HG03097 (cell line): ENCODE results near the gene PAGE2B.
"Not testable (repeated sequence)": the region's sequence is repeated elsewhere in the genome, so short reads cannot be mapped to it uniquely, and the experiment has no call there.

Experiments
- ATAC-seq: cut with Tn5 transposase; IDR thresholded peaks from one replicate; pipeline ENCODE4 v1.9.1; 2021; ENCODE audit not compliant: unreplicated experiment, low FRiP score

The PAGE2B gene

DNA sequence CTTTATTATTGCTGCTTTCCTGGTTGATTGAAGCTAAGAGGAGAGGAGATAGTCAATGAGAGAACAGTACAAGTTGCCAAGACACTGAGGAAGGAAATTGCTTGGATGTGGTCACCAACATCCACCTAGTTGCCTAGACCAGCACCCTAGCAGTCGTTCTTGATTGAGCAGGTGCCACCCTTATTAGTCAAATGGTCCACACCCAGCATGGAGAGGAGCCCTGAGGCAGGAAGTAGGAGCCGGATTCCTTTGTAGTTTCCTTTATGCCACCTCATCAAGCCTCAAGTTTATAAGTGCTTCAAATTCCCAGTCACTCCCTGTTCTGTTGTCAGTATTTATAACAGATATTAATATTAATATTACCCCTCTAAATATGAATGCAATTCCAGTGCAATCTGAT is 33.1 kb downstream of the PAGE2B start:
- no peak for ATAC-seq

DNA sequence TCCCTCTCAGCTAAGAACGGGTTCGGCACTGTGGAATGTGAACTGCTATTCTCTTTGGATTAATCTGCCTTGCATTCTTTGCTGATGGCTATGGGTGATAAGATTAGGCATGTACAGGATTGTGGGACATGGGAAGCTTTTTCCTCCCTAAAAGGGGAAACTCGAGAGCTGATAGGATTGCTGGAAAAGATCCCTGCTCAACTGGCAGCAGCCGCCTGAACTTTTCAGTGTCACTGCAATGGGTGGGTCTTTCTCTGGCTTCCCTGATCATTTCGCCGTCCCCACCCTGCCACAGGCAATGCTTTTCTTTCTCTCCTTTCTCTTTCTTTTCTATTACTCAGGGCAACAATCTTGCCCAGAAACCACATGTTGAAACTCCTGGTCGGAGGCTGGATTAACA is 34.5 kb downstream of the PAGE2B start:
- no peak for ATAC-seq

- no peak for ATAC-seq
Observed at GRCh38 chrX:55111578-55112254, 36.9 kb downstream of the PAGE2B start.

DNA sequence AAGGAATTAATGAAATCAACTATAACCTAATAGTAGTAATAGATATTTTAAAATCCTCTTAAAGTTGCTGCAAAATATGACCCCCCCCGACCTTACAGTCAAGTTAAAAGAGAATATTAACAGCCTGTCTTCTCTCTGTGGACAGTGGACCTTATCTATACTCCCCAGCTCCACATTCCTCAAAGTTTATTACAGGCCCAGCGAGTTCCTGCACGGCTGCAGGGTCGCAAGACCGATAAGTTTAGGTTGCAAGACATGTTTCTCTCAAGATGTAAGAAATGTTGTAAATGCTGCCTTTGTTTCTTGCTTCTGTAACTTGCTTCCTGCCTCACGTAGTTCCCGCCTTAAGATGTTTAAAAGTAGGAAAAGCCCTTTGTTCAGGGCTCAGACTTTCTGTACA is 41.8 kb downstream of the PAGE2B start:
- not testable (repeated sequence) for ATAC-seq

DNA sequence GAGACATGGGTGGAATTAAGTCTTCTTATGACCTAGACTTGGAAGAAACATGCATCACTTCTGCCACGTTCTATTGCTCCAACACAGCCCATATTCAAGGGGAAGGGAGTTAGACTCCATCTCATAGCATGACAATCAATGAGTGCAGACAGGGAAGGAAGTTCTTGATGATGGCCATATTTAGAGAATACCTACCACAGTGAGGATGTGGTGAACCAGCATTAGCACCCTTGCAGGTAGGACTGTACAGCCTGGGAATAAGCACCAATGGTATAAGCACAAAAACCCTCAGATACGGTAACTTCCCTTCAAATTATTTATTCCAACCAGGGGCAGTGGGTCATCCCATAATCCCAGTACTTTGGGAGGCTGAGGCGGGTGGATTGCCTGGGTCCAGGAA is 43.7 kb downstream of the PAGE2B start:
- ATAC-seq = no peak

DNA sequence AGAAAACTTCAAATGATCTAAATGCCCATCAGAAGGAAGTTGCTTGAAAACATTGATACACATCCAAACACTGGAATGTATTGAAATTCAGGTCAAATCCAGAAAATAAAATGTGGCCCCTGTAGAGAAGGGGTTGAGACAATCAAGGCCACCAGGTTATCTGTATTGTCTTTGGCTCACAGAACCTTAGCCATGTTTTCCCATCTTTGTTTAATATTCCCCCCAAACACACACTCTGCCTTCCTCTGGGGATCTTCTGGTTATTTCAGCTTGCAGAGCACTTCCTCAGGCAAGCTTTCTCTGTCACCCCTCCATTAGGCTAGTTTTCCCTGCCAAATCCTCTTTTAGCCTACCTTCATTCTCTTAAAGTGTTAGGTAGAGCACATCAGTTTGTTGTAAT is 44.4 kb downstream of the PAGE2B start:
- ATAC-seq = no peak

DNA sequence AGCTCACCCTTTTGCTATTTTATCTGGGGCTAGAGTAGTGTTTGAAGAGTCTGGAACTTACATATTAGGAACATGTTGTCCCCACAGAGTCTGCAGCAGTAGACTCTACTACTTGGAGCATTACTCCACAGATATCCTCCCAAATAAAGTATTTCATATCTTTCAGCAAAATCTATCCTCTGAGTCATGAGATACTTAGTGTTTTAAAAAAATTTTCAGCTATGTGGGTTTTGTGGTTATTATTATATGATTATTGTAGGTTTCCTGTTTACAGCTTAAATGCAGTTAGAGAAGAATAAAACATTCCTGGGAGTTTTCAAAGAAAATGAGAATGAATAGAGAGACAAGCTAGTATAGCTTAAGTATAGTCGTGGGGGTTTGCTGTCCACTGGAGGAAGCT is 44.9 kb downstream of the PAGE2B start:
- ATAC-seq = no peak

DNA sequence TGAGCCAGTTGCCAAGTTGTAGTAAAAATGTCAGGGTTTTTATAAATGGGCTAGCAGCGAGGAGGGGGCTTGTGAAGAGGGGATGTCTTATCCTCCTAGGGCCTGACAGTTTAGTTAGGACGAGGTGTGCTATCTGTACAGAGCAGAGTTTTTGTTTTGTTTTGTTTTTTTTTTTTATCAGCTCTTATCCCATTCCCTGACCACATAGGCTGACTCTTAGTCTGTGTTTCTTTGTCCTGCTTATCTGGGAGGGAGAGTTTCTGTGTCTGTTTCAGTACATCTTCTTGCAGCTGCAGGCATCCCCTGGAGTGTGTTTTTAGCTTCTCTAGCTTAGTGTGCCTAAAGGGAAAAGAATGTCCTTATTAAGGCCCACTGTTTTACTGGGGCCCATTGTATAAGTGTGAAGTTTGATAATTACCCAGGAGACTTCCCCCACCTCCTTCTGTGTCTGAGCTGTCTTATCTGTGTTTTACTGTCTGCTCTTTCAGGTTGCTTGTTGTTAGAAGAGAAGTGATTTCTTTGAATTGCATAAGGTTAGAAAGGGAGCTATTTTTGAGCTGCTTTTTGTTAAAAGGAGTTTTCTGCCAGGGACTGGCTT is 46.0 kb downstream of the PAGE2B start:
- ATAC-seq = no peak

DNA sequence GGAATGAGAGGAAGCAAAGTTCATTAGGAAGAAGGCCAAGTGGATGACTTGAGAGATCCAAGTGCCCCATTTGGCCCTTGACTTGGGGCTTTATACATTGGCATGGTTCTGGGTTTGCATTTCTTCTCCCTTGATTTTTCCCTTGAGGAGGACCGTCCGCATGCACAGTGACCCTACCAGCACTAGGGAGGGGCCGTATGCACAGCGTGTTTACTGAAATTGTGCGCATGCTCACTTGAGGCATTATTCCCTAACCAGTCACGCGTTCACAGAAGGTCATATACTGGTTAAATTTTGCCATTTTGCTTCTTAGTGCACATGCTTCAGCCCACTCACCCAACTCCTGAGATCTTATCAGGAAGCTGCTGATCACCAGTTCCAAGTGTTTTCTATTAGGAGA is 49.1 kb downstream of the PAGE2B start:
- ATAC-seq = no peak

DNA sequence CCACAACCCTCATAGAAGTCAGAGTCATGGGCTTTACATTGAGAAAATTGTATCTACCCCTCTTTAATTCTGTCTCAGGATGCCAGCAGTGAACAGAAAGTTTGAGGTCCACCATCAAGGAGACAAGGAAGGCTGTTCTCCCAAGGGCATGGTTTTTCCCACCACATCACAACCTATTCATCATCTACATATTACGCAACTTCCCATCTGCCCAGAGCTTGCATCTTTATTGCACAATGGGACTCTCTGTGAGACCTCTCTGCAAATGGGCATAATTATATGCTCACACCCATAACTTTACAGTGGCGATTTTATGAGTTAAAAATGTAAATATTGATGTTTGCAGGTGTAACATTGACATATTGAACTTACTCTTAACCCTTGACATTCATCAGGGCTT is 52.9 kb downstream of the PAGE2B start:
- ATAC-seq = no peak
